HT-29 (cell line): ENCODE data around the gene CNTN4. TPM values are rescaled to one million over a fixed set of nuclear protein-coding genes. Genes with fewer than 3 reads are reported as not detected.
"Not testable (repeated sequence)": the region's sequence is repeated elsewhere in the genome, so short reads cannot be mapped to it uniquely, and the experiment has no call there.

Experiments
- DNase-seq: peaks from one replicate; pipeline ENCODE4 v3.0.0-alpha.2; 2015; ENCODE audit warnings: low spot score
- total RNA-seq: library from RNA; depleted of rRNA; stranded (reverse); fragments of >200 nt; shearing (Covaris generic); gene quantifications from 2 replicates; pipeline ENCODE4 v1.2.3, GENCODE V29; 2014; rRNA removed

The CNTN4 gene
- not detected in 2 replicates for total RNA-seq

GRCh38 chr3:2098398-2099027 lies at the start of gene CNTN4:
Gene CNTN4 (plus strand): TSS chr3:2098866.
- no peak for DNase-seq

GRCh38 chr3:2061360-2061759 lies 37.3 kb upstream of the CNTN4 start:
- DNase-seq = no peak

DNA sequence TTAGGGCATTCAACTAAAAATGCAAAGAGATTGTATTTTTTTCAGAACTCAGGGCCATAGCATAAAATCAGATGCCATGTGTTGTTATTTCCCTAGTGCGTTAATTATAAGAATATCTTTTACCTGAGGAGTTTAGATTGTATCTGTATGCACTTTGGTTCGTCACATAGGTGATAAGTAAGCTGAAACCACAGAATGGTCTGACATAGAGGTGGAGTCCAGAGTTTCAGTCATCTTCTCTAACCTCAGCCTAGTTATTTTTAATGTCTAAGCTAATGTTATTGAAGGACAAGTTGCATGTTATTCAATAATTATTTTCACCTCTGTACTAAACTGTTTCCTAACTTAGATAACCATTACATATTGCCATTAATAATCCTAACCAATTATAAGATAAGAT lies 27.1 kb upstream of the CNTN4 start:
- DNase-seq = no peak

- no peak for DNase-seq
These were observed 19.8 kb upstream of the CNTN4 start for GRCh38 chr3:2078821-2079220.

GRCh38 chr3:2082871-2083480 lies 15.7 kb upstream of the CNTN4 start:
- no peak for DNase-seq

GRCh38 chr3:2083558-2083957 lies 15.1 kb upstream of the CNTN4 start:
- not testable (repeated sequence) for DNase-seq

DNA sequence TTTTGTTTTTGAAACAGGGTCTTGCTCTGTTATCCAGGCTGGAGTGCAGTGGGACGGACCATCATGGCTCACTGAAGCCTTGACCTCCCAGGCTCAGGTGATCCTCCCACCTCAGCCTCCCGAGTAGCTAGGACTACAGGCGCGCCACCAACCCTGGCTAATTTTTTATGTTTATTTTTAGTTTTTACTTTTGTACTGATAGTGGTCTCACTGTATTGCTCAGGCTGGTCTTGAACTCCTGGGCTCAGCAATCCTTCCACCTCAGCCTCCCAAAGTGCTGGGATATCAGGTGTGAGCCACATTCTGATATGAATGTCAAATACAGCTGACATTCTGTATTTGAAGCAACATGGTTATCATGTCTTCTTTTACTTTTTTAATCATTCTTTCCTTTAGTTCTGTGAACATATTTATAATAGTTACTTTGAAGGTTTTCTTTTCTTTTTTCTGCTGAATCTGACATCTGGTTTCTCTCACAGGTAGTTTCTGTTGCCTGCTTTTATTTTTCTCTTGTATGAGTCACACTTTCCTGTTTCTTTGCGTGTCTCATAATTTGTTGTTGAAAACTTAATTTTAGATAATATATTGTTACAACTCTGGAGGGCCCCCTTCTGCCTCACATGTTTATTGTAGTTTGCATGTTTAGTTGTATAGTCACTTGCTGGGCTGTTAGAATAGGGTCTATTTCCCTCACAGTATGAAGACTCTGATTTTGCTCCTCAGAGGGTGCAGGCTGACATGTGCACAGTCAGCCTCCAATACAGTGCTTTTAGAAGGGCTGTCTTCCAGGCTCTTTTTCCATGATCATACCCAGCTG lies 8.4 kb upstream of the CNTN4 start:
- DNase-seq = no peak

DNA sequence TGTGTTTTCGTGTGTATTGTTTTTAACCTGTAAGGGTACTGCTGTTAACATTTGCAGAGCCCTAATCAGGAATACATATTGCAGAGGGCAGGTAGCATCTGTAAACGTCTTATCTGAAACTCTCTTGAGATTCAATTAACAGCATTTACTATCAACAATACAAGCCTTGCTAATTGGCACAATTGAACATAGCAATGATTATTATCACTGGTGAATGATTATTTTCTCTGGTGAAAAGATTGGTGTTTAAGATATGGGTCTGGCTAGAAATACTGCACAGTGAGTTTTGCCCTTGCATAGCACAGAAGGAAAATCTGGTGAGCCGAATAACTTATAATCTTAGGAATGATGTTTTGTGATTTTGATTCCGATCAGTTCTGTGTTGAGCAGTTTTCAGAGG lies 5.9 kb upstream of the CNTN4 start:
- DNase-seq = no peak

DNA sequence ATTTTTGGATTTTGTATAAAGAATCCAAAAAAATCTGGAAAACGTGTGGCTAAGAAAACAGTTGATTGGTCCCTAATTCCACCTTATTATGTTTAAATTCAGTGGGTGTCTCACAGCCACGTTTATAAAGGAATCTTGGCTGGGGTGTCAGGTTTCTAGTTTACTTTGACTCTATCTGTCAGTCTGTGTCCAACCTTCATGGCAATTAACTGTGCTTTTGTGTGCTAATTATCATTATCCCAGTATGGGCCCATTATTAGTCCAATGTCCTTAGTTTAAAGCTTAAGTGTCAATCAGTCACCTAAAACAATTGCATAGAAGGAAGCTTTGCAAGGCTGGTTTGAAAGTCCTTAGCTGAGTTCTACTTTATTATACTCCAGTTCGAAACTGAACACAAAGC lies 3.7 kb upstream of the CNTN4 start:
- no peak for DNase-seq

GRCh38 chr3:2096216-2096615 lies 2.5 kb upstream of the CNTN4 start:
- no peak for DNase-seq

DNA sequence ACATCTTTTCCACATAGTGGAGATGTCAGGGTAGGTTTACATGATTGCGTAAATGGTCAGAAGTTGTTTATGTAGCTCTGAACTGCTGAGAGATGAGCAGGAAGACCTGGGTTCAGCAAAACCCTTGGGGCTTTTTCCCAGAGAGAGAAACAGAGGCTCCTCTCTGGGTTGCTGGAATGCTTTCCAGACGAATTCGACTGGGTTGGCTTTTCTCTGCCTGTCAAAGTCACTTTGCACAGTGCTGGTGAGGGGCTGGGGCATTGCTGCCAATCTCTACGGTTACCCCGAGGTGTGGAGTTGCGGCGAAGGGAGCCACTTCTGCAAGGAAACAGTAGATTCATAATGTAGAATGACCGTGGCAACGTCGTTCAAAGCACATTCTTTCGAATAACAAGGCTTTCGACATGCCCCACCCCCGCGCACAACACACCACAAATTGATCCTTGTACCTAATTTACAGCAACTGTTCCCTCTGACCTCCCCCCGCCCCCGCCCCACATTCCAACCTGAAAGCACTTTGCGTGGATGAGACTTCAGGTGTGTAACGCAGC lies 950 bp upstream of the CNTN4 start:
- no peak for DNase-seq

DNA sequence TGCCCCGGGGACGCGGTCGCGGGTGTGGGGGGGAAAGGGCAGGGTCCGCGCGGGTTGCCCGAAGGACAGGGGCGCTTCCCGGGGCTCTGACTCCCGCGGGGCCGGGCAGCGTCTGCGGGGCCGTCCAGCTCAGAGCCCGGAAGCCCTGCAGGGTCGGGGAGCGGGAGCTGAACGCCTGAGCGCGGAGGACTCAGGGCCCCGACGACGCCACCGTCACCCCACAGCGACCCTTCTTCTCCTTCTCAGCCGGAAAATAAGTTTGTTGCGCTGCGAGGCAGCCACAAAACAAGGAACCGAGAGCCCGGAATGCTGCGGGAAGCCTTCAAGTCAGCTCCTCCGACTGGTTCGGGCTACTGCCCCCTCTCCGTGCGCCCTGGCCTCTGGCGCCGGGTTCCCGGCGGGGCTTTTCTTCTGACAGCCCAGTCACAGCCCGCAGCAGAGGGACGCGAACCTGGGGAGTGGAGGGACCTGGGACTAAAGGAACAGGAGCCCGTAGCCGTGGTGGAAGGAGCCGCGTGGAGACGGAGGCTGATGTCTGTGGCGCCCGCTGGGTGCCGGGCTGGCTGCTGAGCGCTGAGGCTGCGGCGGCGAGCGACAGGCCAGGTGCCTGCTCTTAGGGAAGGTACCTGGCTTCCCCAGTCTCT lies 484 bp downstream of the CNTN4 start:
- DNase-seq = no peak

DNA sequence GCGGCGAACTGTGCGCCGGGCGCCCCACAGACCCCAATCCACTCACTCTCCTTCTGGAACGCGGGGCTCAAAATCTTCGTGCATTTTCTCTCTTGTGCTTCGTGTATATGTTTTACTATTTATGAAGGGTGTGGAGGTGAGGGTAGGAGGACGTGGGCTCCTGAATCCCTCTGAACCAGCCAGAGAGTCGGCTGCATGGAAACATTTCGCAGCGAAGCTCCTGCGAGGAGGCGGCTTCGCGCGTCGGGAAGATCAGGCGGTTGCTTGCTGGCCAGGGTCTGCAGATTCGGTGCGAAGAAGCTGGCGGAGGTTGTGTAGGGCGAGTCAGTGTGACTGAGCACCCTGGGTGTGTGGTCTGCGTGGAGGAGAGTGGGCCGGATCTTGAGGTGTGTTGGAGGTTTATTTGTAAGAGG lies 1.1 kb downstream of the CNTN4 start:
- DNase-seq = no peak

DNA sequence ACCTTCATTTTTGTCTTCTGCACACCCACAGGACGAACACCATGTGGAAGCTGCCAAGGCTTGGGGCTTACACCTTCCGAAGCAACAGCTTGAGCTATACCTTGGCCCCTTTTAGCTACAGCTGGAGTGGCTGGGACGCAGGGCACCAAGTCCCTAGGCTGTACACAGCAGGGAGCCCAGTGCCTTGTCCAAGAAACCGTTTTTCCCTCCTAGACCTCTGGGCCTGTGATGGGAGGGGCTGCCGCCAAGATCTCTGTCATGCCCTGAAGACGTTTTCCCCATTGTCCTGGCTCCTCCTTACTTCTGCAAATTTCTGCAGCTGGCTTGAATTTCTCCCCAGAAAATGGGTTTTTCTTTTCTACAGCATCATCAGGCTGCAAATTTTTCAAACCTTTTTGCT lies 7.8 kb downstream of the CNTN4 start:
- no peak for DNase-seq

- no peak for DNase-seq
These were observed 12.0 kb downstream of the CNTN4 start for GRCh38 chr3:2110597-2111117.

DNA sequence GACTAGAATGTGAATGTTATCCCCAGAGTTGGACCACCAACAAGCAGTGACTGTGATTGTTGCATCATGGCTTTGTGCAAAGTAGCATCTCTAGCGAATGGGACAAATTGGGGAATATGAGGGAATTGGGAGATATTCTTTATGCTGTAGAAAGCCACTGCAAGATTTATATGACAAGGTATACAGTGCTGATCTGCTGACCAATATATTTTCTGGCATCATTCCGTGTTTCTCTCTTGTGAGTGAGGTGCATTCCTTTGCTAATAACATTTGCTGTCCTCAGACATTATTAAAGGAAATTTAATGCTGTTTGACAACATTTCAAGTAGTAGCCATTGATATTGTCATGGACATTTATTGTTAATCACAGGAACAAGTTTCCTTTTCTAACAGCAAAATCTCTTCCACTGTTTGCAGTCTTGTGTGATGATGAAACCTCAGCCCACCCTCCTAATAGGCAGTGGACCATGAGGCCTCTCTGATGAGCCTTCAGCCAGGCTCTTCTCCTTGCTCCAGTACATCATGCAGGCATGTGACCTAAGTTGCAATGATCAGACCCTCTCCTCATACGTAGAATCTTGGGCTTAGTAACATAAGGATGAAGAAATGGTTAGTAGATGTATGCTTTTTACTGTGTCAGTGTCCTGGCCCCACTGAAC lies 16.1 kb downstream of the CNTN4 start:
- no peak for DNase-seq

DNA sequence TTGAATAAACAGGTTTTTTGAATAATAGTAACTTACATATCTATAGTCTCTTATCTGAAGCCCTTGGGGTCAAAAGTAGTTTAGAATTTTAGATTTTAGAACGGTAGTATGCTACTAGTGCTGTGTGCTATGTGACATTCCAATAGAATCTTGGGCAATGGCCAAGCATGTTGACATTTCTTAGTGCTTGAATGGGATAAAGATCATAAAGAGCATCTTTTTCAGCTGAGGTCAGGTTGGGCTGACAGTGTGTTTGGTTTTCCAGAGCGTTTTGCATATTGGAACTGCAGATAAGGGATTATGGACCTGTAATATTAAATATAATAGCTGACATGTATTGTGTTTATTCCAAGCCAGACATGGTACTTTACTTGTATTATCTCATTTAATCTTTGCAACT lies 32.1 kb downstream of the CNTN4 start:
- no peak for DNase-seq

DNA sequence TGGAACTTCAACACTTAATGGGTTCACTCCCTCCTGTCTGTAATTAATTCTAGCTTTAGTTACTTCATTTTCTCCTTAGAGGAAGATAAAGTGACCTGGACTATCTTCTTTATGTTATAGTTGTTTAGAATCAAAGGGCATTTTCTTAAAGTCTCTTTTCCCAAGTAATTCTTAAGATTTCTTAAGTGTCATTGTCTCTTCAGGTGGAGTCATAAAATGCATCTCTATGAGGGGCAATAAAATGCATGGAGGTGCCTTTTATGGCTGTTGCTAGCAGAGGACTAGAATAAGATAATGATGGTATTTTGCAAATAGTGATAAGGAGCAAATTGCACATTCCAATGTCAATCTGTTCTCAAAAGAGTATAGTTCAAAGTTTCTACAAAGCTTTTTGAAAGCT lies 34.5 kb downstream of the CNTN4 start:
- DNase-seq = no peak

- DNase-seq = no peak
These were observed 39.0 kb downstream of the CNTN4 start for GRCh38 chr3:2137651-2138050.

- DNase-seq = no peak
These were observed 42.8 kb downstream of the CNTN4 start for GRCh38 chr3:2141482-2141881.
